H7 (cell line): ENCODE results near the gene C12orf43. TPM values are rescaled to one million over a fixed set of nuclear protein-coding genes. Genes with fewer than 3 reads are reported as not detected.

Source experiments
- DNase-seq: peaks from one replicate; pipeline ENCODE4 v3.0.0; 2012
- H3K27me3 ChIP-seq: 2 replicates; pipeline ENCODE4 v1.6.0; 2011; ENCODE audit warnings: mild to moderate bottlenecking, low read length; ENCODE audit not compliant: control insufficient read depth, insufficient read depth
- H3K36me3 ChIP-seq: replicated peaks from 2 replicates; pipeline ENCODE4 v1.5.1; 2011; ENCODE audit warnings: low read length; ENCODE audit not compliant: control insufficient read depth, insufficient read depth
- H3K4me3 ChIP-seq: 2 replicates; pipeline ENCODE4 v1.5.1; 2011; ENCODE audit warnings: low read depth, mild to moderate bottlenecking, control low read depth, low read length, moderate library complexity; ENCODE audit not compliant: insufficient read depth
- total RNA-seq: library from RNA; depleted of rRNA; stranded (reverse); fragments of >200 nt; shearing (Covaris generic); gene quantifications from 2 replicates; pipeline ENCODE4 v1.2.3, GENCODE V29; 2014; rRNA removed

Gene C12orf43
- total RNA-seq, 1 experiment from 2014 or later = 15.0 TPM

GRCh38 chr12:120961604-120962531 lies 54.4 kb downstream of the C12orf43 start:
- H3K4me3 ChIP-seq = no peak overlapping the region
- H3K27me3 ChIP-seq = no peaks in the 10 kb centered on the region
- DNase-seq = peak; percentile 62
- no peaks in the 10 kb centered on the region for H3K36me3 ChIP-seq

- H3K27me3 ChIP-seq = no peaks in the 10 kb centered on the region
- no peaks in the 10 kb centered on the region for H3K36me3 ChIP-seq
- DNase-seq = no peak
- no peak overlapping the region for H3K4me3 ChIP-seq
These were observed 55.6 kb downstream of the C12orf43 start for GRCh38 chr12:120960657-120961056.

- DNase-seq = no peak
- Histone ChIP-seq H3K4me3 (no peak overlapping the region), H3K36me3 (no peaks in the 10 kb centered on the region), H3K27me3 (no peaks in the 10 kb centered on the region)
These were observed 57.0 kb downstream of the C12orf43 start for GRCh38 chr12:120959111-120959878.

- no peaks in the 10 kb centered on the region for H3K36me3 ChIP-seq
- no peak overlapping the region for H3K4me3 ChIP-seq
- no peak for DNase-seq
- no peaks in the 10 kb centered on the region for H3K27me3 ChIP-seq
These were observed 59.5 kb downstream of the C12orf43 start for GRCh38 chr12:120956579-120957300.

- Histone ChIP-seq H3K27me3 (no peaks in the 10 kb centered on the region), H3K4me3 (no peak overlapping the region), H3K36me3 (no peaks in the 10 kb centered on the region)
- no peak for DNase-seq
These were observed 61.1 kb downstream of the C12orf43 start for GRCh38 chr12:120955232-120955631.

- no peaks in the 10 kb centered on the region for H3K27me3 ChIP-seq
These were observed 65.5 kb downstream of the C12orf43 start for GRCh38 chr12:120950807-120951206.

More at GRCh38 chr12:120950807-120951206, 65.5 kb downstream of the C12orf43 start:
- H3K4me3 ChIP-seq = no peak overlapping the region
- DNase-seq = no peak
- H3K36me3 ChIP-seq = no peaks in the 10 kb centered on the region

Other genes starting within 250 kb of the C12orf43 start
- gene SPPL3, start 112.1 kb downstream of the C12orf43 start, total RNA-seq = 9.0 and 9.5 TPM in 2 replicates
- gene HNF1A, start 37.9 kb downstream of the C12orf43 start, total RNA-seq = not detected in 2 replicates
- gene OASL, start 22.8 kb upstream of the C12orf43 start, total RNA-seq = not detected in 2 replicates
- 0.07 TPM in 1 of 2 replicates, not detected in the other for gene P2RX7, start 116.4 kb upstream of the C12orf43 start, total RNA-seq
- gene P2RX4, start 193.6 kb upstream of the C12orf43 start, total RNA-seq = 11.1 and 12.6 TPM in 2 replicates